ENCODE measurements around the gene MX1.

Gene MX1

GRCh38 chr21:41433566-41433965 lies 7.5 kb downstream of the MX1 start:
- no peak for FAIRE-seq

GRCh38 chr21:41435706-41436105 lies 9.7 kb downstream of the MX1 start:
- FAIRE-seq: no peak

- FAIRE-seq: no peak
Measured at GRCh38 chr21:41437729-41438128, 11.7 kb downstream of the MX1 start.

- no peak for FAIRE-seq
Measured at GRCh38 chr21:41438425-41439113, 12.5 kb downstream of the MX1 start.

GRCh38 chr21:41439248-41439647 lies 13.2 kb downstream of the MX1 start:
- no peak for FAIRE-seq

- no peak for FAIRE-seq
Measured at GRCh38 chr21:41441546-41441945, 15.5 kb downstream of the MX1 start.

- no peak for FAIRE-seq
Measured at GRCh38 chr21:41442481-41443186, 16.6 kb downstream of the MX1 start.

- FAIRE-seq: no peak
Measured at GRCh38 chr21:41443562-41443961, 17.5 kb downstream of the MX1 start.

- FAIRE-seq: no peak
Measured at GRCh38 chr21:41444703-41445464, 18.8 kb downstream of the MX1 start.

GRCh38 chr21:41445465-41445862 lies 19.4 kb downstream of the MX1 start:
- FAIRE-seq: no peak

- no peak for FAIRE-seq
Measured at GRCh38 chr21:41446586-41446985, 20.5 kb downstream of the MX1 start.

GRCh38 chr21:41447356-41447755 lies 21.3 kb downstream of the MX1 start:
- no peak for FAIRE-seq

- FAIRE-seq: no peak
Measured at GRCh38 chr21:41449613-41450012, 23.6 kb downstream of the MX1 start.

- FAIRE-seq: no peak
Measured at GRCh38 chr21:41451753-41452676, 26.0 kb downstream of the MX1 start.

- no peak for FAIRE-seq
Measured at GRCh38 chr21:41453198-41453597, 27.2 kb downstream of the MX1 start.

GRCh38 chr21:41453761-41454160 lies 27.7 kb downstream of the MX1 start:
- FAIRE-seq: no peak

GRCh38 chr21:41458121-41458520 lies 32.1 kb downstream of the MX1 start:
- no peak for FAIRE-seq

- FAIRE-seq: no peak
Measured at GRCh38 chr21:41458559-41458958, 32.5 kb downstream of the MX1 start.

- FAIRE-seq: no peak
Measured at GRCh38 chr21:41459884-41460534, 34.0 kb downstream of the MX1 start.

- FAIRE-seq: no peak
Measured at GRCh38 chr21:41460578-41461527, 34.8 kb downstream of the MX1 start.

Data from colon (tissue), 2 donors.